A549 treated with AZD9567 at 1 μM for 4 hours (cell line): ENCODE measurements around the gene SPANXN4. TPM values are rescaled to one million over a fixed set of nuclear protein-coding genes. Genes with fewer than 3 reads are reported as not detected.

Experiments used
- total RNA-seq: library from RNA; stranded (reverse); fragments of 200-300 nt; extraction: Qiagen RNA extraction; gene quantifications from 5 replicates; pipeline ENCODE4 v1.2.3, GENCODE V29; 2022; ENCODE audit not compliant: insufficient read depth

The SPANXN4 gene
- not detected in 5 replicates for total RNA-seq

GRCh38 chrX:143025628-143026027, at the start of gene SPANXN4:
Gene SPANXN4 (plus strand): TSS chrX:143025928. CDS start chrX:143026015, 87 bp downstream.

